Kidney (tissue), 14 donors: ENCODE results near the gene GAS6. TPM values are rescaled to one million over a fixed set of nuclear protein-coding genes. Genes with fewer than 3 reads are reported as not detected.
A peak's percentile ranks its signal among the peaks of the same experiment; 100 is the strongest.

ENCODE experiments used
- DNase-seq, 5 donors: peaks; one replicate each; pipeline ENCODE4 v3.0.0-alpha.2; 2013 to 2020
- FAIRE-seq: peaks from 2 replicates; lab custom pipeline; 2012; peaks lifted over from hg19 to GRCh38; lab: Jason Lieb, UNC
- H3K27ac ChIP-seq, 2 donors: one replicate each; pipeline ENCODE4 v1.7.0; 2013; ENCODE audit warnings: low read depth in 2 of 2, low read length in 2 of 2, inconsistent platforms in 1 of 2
- H3K27me3 ChIP-seq: one replicate; pipeline ENCODE4 v1.7.1; 2013; ENCODE audit warnings: low read length, inconsistent platforms; ENCODE audit not compliant: control insufficient read depth, insufficient read depth
- H3K36me3 ChIP-seq, 3 donors: one replicate each; pipeline versions ENCODE4 v1.7.0 to v1.7.1; 2013; ENCODE audit warnings: low read length in 3 of 3, control low read depth in 1 of 3, inconsistent platforms in 1 of 3; ENCODE audit not compliant: insufficient read depth in 3 of 3, control insufficient read depth in 2 of 3
- H3K4me1 ChIP-seq, 3 donors: one replicate each; pipeline versions ENCODE4 v1.7.0 to v1.7.1; 2013; ENCODE audit warnings: low read length in 3 of 3, inconsistent platforms in 1 of 3, low read depth in 1 of 3; ENCODE audit not compliant: control insufficient read depth in 2 of 3, insufficient read depth in 2 of 3
- H3K4me3 ChIP-seq, 3 donors: one replicate each; pipeline versions ENCODE4 v1.7.0 to v1.8.1; 2013; ENCODE audit warnings: low read length in 3 of 3, control low read depth in 1 of 3, inconsistent platforms in 1 of 3
- H3K9ac ChIP-seq, 3 donors: one replicate each; pipeline versions ENCODE4 v1.7.0 to v1.7.1; 2013; ENCODE audit warnings: low read length in 3 of 3, control low read depth in 1 of 3, inconsistent platforms in 1 of 3
- H3K9me3 ChIP-seq, 3 donors: one replicate each; pipeline versions ENCODE4 v1.7.0 to v1.7.1; 2013; ENCODE audit warnings: low read length in 3 of 3, control low read depth in 1 of 3, inconsistent platforms in 1 of 3; ENCODE audit not compliant: control insufficient read depth in 2 of 3, insufficient read depth in 1 of 3
- intact Hi-C: fragments of 100-400 bp; cut with DNase I; formaldehyde crosslinking; loops from one replicate; pipeline ENCODE4 v1.11.1; 2022
- polyA plus RNA-seq: library from polyadenylated mRNA; stranded (reverse); fragments of 350-450 nt; fragmentation: Illumina TruSeq; extraction: RNeasy Lipid Tissue Mini Kit (QIAGEN cat#74804); gene quantifications from one replicate; pipeline ENCODE4 v1.2.3, GENCODE V29; 2014; ENCODE audit warnings: low read depth, low replicate concordance; ENCODE audit not compliant: insufficient read depth
- total RNA-seq: library from RNA; stranded (reverse); fragmentation: NEBNext Ultra II Directional; extraction: Animal tissue kit (Norgen Biotek cat#: 25700); gene quantifications from one replicate; pipeline ENCODE4 v1.2.1, GENCODE V29; 2021
- TF ChIP-seq, protein P1 (sequence below): IDR thresholded peaks from 3 replicates; pipeline ENCODE4 v1.5.1; 2012; ENCODE audit warnings: mild to moderate bottlenecking, moderate library complexity, borderline replicate concordance; ENCODE audit not compliant: insufficient read depth; ENCODE audit errors: extremely low read depth
- donor health status: control.
- donor health status: control.
- donor health status: control.
- donor health status: control.
- donor health status: control.
- donor health status: DM: yes; HTN: yes; CAD: no.
- donor health status: Normal renal cell carcinoma (clear cell type).

The GAS6 gene
- total and polyA plus RNA-seq, 2 donors from 2014 or later, result 83.5 to 135 TPM

DNA sequence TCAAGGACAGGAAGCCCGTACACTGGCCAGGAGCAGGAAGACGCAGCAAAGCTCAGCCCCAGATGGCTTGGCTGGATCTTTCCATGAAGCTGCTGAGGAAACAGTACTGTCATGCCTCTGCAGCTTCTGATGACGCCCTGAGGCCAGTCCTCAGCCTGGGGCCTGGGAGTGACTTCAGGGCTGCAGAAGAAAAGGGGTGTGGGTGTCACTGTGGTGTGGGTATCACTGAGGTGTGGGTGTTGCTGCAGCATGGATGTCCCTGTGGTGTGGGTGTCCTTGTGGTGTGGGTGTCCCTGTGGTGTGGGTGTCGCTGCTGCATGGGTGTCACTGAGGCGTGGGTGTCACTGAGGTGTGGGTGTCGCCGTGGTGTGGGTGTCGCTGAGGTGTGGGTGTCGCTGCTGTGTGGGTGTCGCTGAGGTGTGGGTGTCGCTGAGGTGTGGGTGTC, 12.0 kb upstream of the GAS6 start:
- no peaks in the 10 kb centered on the region for H3K27me3 ChIP-seq
- H3K4me3 ChIP-seq, result no peak overlapping the region
- no peak overlapping the region for H3K9ac ChIP-seq
- H3K27ac ChIP-seq, result no peak overlapping the region
- DNase-seq (peak in 1 of 5 donors; percentile 39), FAIRE-seq (no peak)
- H3K4me1 ChIP-seq, result peaks cover 0 to 9% (median 0%) of the 10 kb centered on the region in 3 donors
- intact Hi-C loops, result no loop called here
- H3K36me3 ChIP-seq, result no peaks in the 10 kb centered on the region
- no peaks in the 10 kb centered on the region for H3K9me3 ChIP-seq
- TF ChIP-seq, protein P1, sequence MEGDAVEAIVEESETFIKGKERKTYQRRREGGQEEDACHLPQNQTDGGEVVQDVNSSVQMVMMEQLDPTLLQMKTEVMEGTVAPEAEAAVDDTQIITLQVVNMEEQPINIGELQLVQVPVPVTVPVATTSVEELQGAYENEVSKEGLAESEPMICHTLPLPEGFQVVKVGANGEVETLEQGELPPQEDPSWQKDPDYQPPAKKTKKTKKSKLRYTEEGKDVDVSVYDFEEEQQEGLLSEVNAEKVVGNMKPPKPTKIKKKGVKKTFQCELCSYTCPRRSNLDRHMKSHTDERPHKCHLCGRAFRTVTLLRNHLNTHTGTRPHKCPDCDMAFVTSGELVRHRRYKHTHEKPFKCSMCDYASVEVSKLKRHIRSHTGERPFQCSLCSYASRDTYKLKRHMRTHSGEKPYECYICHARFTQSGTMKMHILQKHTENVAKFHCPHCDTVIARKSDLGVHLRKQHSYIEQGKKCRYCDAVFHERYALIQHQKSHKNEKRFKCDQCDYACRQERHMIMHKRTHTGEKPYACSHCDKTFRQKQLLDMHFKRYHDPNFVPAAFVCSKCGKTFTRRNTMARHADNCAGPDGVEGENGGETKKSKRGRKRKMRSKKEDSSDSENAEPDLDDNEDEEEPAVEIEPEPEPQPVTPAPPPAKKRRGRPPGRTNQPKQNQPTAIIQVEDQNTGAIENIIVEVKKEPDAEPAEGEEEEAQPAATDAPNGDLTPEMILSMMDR, result no peak

- H3K4me3 ChIP-seq, result no peak overlapping the region
- peak in 1 of 5 donors; percentile 18 for DNase-seq
- peaks cover 0 to 8% (median 0%) of the 10 kb centered on the region in 3 donors for H3K4me1 ChIP-seq
- no peak for FAIRE-seq
- TF ChIP-seq, protein P1, result no peak
- H3K27ac ChIP-seq, result no peak overlapping the region
- H3K9ac ChIP-seq, result no peak overlapping the region
- intact Hi-C loops, result no loop called here
- H3K27me3 ChIP-seq, result no peaks in the 10 kb centered on the region
- H3K9me3 ChIP-seq, result no peaks in the 10 kb centered on the region
- no peaks in the 10 kb centered on the region for H3K36me3 ChIP-seq
Measured at GRCh38 chr13:113875429-113875815, 11.5 kb upstream of the GAS6 start.

DNA sequence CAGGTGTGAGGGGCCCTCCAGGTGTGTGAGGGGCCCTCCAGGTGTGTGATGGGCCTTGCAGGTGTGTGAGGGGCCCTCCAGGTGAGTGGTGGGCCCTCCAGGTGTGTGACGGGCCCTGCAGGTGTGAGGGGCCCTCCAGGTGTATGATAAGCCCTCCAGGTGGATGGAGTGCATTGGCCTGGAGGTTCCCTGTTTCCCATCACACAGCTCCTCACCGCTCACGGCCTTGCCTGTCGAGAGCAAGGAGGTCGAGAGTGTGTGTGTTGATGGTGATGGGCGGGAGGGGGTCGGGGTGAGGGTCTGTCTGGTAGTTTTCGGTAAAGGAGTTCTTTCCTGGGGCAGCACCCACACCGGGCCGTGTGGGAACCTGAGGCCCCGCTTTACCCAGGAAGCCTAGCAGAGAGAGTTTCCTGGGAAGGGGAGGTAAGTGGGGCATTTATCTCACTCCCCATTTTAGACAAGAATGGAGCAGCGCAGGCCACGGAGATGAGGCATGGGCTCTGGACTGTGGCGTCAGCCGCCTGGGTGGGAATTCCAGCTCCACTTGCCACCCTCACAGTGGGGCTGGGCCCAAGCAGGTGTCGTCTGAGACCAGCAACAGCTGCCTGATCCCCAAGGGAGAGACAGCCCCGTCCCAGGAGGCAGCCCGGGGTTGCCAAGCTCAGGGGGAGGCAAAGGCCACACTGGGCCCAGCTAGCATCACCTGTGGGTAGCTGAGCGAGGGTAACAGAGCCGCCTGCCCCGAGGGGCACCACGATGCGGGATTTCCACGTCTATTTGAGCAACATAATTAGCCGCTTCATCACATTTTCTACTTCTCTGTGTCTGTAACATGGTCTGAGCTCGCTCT, 10.9 kb upstream of the GAS6 start:
- Histone ChIP-seq H3K4me1 (peaks cover 0 to 5% (median 0%) of the 10 kb centered on the region in 3 donors), H3K9ac (no peak overlapping the region), H3K27me3 (no peaks in the 10 kb centered on the region), H3K4me3 (no peak overlapping the region), H3K9me3 (no peaks in the 10 kb centered on the region), H3K36me3 (no peaks in the 10 kb centered on the region), H3K27ac (no peak overlapping the region)
- intact Hi-C loops, result no loop called here
- TF ChIP-seq, protein P1, result no peak
- DNase-seq, result peak in 1 of 5 donors; percentile 27
- no peak for FAIRE-seq
